ENCODE results near the gene ZNF428.

ZNF428 gene

DNA sequence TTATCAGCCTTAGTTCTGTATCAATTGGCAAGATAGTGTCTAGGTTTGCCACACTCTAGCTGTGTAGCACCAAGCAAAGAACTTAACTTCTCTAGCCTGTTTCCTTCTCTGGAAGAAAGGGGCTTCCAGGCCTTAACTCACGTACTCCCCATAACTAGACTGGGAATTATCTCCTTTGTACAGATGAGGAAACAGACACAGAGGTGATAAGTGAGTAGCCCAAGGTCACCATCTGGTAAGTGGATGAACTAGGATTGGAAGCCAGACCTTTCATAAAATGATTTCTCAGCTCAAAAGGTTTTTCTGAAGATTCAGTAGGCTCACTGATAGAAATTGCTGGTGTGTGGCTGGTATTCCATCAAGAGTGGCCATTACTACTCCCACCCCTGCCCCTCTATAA lies 3.1 kb downstream of the ZNF428 start:
- no peak overlapping the region for H3K27ac ChIP-seq
- TF ChIP-seq, protein P1, sequence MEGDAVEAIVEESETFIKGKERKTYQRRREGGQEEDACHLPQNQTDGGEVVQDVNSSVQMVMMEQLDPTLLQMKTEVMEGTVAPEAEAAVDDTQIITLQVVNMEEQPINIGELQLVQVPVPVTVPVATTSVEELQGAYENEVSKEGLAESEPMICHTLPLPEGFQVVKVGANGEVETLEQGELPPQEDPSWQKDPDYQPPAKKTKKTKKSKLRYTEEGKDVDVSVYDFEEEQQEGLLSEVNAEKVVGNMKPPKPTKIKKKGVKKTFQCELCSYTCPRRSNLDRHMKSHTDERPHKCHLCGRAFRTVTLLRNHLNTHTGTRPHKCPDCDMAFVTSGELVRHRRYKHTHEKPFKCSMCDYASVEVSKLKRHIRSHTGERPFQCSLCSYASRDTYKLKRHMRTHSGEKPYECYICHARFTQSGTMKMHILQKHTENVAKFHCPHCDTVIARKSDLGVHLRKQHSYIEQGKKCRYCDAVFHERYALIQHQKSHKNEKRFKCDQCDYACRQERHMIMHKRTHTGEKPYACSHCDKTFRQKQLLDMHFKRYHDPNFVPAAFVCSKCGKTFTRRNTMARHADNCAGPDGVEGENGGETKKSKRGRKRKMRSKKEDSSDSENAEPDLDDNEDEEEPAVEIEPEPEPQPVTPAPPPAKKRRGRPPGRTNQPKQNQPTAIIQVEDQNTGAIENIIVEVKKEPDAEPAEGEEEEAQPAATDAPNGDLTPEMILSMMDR (conservative IDR thresholded peaks at IDR 0.05; ENCODE audit: low read depth, low read length): no peak
- H3K4me2 ChIP-seq: no peak overlapping the region
- H3K4me3 ChIP-seq (IDR thresholded peaks at IDR 0.05; ENCODE audit: insufficient read depth, low read depth, low read length): no peak overlapping the region
- peaks cover 13% of the 10 kb centered on the region; the same call in 1 of the 2 replicates for H3K79me2 ChIP-seq (ENCODE audit: insufficient read depth, low read depth)
- no peaks in the 10 kb centered on the region for H3K27me3 ChIP-seq (ENCODE audit: insufficient read depth, low read depth)
- no peaks in the 10 kb centered on the region for H4K20me1 ChIP-seq (ENCODE audit: insufficient read depth)
- no peak overlapping the region for H2AFZ ChIP-seq (ENCODE audit: low read depth)
- peaks cover 12% of the 10 kb centered on the region for H3K4me1 ChIP-seq (ENCODE audit: low read depth, poor library complexity, severe bottlenecking)
- no peak overlapping the region for H3K9ac ChIP-seq
- no peaks in the 10 kb centered on the region; the same call in 1 of the 2 replicates for H3K36me3 ChIP-seq (ENCODE audit: insufficient read depth)

DNA sequence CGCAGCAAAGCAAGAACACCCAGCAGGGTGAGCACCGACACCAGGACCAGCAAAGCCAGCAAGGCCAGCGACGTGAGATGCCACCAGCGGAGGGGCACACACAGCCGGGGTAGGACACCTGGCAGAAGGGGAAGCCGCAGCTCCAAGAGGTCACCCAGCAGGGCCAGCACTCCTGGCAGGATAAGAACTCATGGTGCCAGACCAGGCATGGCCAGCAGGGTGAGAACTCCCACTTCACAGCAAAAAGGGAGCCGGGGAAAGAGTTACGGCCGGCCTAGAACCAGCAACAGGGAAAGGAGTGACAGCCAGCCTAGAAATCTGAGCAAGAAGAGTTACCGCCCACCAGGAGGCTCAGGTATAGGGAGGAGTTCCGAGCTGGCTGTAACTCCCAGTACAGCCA lies 7.1 kb downstream of the ZNF428 start:
- Histone ChIP-seq H4K20me1 (ENCODE audit: insufficient read depth) (no peaks in the 10 kb centered on the region), H3K9ac (no peak overlapping the region), H3K27me3 (ENCODE audit: insufficient read depth, low read depth) (no peaks in the 10 kb centered on the region), H3K79me2 (ENCODE audit: insufficient read depth, low read depth) (peaks cover 1% of the 10 kb centered on the region; the same call in 1 of the 2 replicates), H2AFZ (ENCODE audit: low read depth) (no peak overlapping the region), H3K27ac (no peak overlapping the region), H3K4me2 (no peak overlapping the region), H3K4me1 (ENCODE audit: low read depth, poor library complexity, severe bottlenecking) (no peaks in the 10 kb centered on the region), H3K36me3 (ENCODE audit: insufficient read depth) (no peaks in the 10 kb centered on the region; the same call in 1 of the 2 replicates), H3K4me3 (IDR thresholded peaks at IDR 0.05; ENCODE audit: insufficient read depth, low read depth, low read length) (no peak overlapping the region)
- TF ChIP-seq, protein P1 (conservative IDR thresholded peaks at IDR 0.05; ENCODE audit: low read depth, low read length): no peak

DNA sequence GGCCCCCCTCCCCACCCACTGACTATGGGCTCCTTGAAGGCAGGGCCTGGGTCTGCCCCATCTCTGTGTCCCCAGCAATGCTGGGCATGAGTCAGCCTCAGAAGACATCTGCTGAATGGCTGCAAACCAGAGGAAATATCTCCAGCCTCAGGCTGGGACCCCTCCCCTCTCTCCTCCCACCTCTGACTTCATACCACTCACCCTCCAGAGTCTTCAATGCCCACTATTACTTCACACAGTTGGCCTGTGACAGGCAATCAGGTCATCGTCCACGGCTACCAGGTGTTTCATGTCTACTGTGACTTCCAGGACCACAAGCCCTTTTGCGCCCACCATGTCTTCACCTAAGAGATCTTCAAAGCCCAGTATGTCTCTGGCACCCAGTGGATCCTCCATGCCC lies 7.6 kb downstream of the ZNF428 start, which contains the start of gene SRRM5:
SRRM5 (plus strand) TSS at position 301 of the 400 bp plus-strand sequence; CDS start at position 335, 34 bp downstream.
- no peak within 1 kb of the TSS for H3K27ac ChIP-seq
- H3K79me2 ChIP-seq (ENCODE audit: insufficient read depth, low read depth): no peaks in the 10 kb centered on the region; the same call in 1 of the 2 replicates
- no peak within 1 kb of the TSS for H3K4me3 ChIP-seq (IDR thresholded peaks at IDR 0.05; ENCODE audit: insufficient read depth, low read depth, low read length)
- no peaks in the 10 kb centered on the region for H4K20me1 ChIP-seq (ENCODE audit: insufficient read depth)
- H3K4me2 ChIP-seq: no peak within 1 kb of the TSS
- H3K9ac ChIP-seq: no peak within 1 kb of the TSS
- H2AFZ ChIP-seq (ENCODE audit: low read depth): no peak within 1 kb of the TSS
- H3K36me3 ChIP-seq (ENCODE audit: insufficient read depth): no peaks in the 10 kb centered on the region; the same call in 1 of the 2 replicates
- no peaks in the 10 kb centered on the region for H3K4me1 ChIP-seq (ENCODE audit: low read depth, poor library complexity, severe bottlenecking)
- TF ChIP-seq, protein P1 (conservative IDR thresholded peaks at IDR 0.05; ENCODE audit: low read depth, low read length): no peak
- H3K27me3 ChIP-seq (ENCODE audit: insufficient read depth, low read depth): no peaks in the 10 kb centered on the region

DNA sequence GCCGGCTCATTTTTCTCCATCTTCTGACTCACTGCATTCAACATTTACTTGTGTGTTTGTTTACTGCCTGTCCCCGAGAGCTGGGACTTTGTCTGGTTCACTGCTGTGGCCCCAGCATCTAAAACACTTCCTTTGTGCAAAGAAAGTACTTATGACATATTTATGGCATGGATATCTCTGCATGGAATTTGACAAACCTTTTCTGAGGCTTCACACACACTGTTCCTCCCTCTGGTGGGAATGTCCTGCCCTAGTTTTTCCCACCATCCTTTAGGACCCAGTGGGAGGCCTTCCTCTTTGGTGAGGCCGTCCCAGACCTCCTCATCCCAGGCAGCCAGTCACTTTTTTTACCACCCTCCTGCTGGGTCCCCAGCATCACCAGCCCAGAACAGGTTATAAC lies 8.9 kb downstream of the ZNF428 start:
- Histone ChIP-seq H2AFZ (ENCODE audit: low read depth) (no peak overlapping the region), H3K27me3 (ENCODE audit: insufficient read depth, low read depth) (no peaks in the 10 kb centered on the region), H3K79me2 (ENCODE audit: insufficient read depth, low read depth) (no peaks in the 10 kb centered on the region; the same call in 1 of the 2 replicates), H3K4me1 (ENCODE audit: low read depth, poor library complexity, severe bottlenecking) (no peaks in the 10 kb centered on the region), H3K36me3 (ENCODE audit: insufficient read depth) (no peaks in the 10 kb centered on the region; the same call in 1 of the 2 replicates), H3K4me3 (IDR thresholded peaks at IDR 0.05; ENCODE audit: insufficient read depth, low read depth, low read length) (no peak overlapping the region), H3K27ac (no peak overlapping the region), H3K4me2 (no peak overlapping the region), H3K9ac (no peak overlapping the region), H4K20me1 (ENCODE audit: insufficient read depth) (no peaks in the 10 kb centered on the region)
- TF ChIP-seq, protein P1 (conservative IDR thresholded peaks at IDR 0.05; ENCODE audit: low read depth, low read length): no peak
